IPS-18c (cell line): ENCODE data around the gene EPB41L5.
"Not testable (repeated sequence)": the region's sequence is repeated elsewhere in the genome, so short reads cannot be mapped to it uniquely, and the experiment has no call there.

Experiments used
- H3K4me3 ChIP-seq: 2 replicates; pipeline ENCODE4 v1.7.0; 2013; ENCODE audit warnings: low read depth, mild to moderate bottlenecking, low read length, moderate library complexity; ENCODE audit not compliant: insufficient read depth
- H3K9me3 ChIP-seq: one replicate; pipeline ENCODE4 v1.6.1; 2013; ENCODE audit warnings: mild to moderate bottlenecking, low read length, moderate library complexity; ENCODE audit not compliant: control insufficient read depth, insufficient read depth

EPB41L5 gene

DNA sequence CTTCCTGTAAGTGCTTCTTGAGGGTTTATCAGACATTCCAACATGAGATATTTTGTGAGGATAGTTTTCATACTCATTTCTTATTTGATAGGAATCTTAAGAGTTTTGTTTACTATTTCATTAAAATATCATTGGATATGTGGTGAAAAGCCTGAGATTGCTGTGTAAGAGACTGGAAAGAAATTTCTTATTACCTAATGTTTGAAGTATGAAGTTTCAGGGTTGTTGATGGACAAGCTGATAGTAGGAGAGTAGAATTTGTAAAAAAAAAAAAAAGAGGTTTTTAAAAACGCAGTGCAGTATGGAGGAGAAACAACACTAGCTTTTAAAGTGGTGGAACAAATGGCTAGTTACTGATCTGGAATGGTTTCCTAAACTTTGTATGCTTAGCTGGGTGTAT is 7.7 kb downstream of the EPB41L5 start:
- peaks cover 5% of the 10 kb centered on the region for H3K9me3 ChIP-seq
- H3K4me3 ChIP-seq: no peak overlapping the region

DNA sequence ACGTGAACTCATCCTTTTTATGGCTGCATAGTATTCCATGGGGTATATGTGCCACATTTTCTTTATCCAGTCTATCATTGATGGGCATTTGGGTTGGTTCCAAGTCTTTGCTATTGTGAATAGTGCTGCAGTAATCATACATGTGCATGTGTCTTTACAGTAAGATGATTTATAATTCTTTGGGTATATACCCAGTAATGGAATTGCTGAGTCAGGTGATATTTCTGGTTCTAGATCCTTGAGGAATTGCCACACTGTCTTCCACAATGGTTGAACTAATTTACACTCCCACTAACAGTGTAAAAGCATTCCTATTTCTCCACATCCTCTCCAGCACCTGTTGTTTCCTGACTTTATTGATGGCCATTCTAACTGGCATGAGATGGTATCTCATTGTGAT is 9.6 kb downstream of the EPB41L5 start:
- H3K4me3 ChIP-seq, H3K9me3 ChIP-seq: not testable (repeated sequence)

DNA sequence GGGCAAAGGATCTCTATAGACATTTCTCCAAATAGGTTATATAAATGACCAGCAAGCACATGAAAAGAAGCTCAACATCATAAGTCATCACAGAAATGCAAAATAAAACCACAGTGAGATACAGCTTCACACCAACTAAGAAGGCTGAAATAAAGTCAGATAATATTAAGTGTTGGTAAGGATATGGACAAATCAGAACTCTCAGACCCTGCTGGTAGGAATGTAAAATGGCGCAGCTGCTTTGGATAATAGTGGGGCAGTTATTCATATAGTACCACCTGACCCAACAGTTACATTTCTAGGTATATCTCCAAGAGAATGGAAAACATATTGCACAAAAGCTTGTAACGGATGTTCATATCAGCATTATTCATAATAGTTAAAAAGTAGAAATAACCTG is 14.0 kb downstream of the EPB41L5 start:
- Histone ChIP-seq H3K9me3 (peaks cover 5% of the 10 kb centered on the region), H3K4me3 (no peak overlapping the region)

DNA sequence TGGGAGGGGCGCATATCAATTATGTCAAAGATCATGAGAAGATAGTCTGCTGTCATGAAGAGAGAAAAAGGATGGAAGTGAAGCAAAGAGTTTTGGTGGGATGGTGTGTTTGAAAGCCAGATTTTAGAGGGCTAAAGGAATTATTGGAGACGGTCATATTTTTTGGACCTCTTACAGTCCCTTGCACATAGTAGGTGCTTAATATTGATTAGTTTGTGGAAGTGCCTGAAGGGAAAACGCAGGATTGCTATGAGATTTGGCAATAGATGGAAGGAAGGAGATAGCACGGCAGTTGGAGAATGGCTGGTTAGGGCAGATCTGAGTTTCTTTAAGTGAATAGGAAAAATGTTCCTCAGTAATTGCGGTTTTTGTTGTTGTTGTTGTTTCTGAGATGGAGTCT is 15.9 kb downstream of the EPB41L5 start:
- H3K4me3 ChIP-seq: no peak overlapping the region
- H3K9me3 ChIP-seq: peaks cover 2% of the 10 kb centered on the region

DNA sequence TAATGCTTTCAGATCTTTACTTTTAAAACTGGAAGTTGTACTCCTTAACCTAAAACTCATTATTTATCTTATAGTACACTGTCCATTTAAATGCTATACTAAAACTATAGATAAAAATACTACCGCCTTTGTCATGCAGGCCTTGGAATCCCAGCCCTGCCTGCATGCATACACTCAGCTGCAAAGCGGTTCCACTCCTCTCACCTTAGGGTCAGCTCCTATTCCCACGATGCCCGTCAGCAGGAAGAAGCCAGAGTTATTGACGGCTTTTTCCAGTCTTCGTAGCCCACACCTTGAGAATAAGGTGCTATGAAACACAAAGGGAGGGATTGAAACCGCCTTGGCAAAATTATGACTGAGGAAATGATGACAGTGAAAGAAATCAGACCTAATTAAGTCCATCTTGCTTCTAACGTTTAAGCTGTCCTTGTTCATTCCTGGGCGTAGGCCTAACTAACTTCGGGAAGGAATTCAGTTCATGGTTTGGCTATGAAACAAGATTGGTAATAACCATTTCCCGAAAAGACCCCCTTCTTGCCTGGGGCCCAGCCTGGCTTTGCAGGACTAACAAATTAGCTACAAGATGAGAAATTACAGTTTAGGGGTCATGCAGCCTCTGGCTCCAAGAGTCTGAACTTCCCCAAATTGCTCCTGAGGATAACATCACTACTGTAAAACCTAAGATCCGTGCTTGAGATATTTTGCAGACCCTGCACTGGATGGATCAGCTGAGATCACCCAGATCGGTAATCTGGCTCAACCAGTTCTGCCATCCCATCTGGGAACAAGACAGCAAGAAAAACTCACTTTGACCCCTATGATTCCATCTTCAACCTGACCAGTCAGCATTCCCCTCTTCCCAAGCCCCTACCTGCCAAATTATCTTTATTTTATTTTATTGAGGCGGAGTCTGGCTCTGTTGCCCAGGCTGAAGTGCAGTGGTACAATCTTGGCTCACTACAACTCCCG is 17.1 kb downstream of the EPB41L5 start:
- Histone ChIP-seq H3K9me3 (peaks cover 1% of the 10 kb centered on the region), H3K4me3 (no peak overlapping the region)

DNA sequence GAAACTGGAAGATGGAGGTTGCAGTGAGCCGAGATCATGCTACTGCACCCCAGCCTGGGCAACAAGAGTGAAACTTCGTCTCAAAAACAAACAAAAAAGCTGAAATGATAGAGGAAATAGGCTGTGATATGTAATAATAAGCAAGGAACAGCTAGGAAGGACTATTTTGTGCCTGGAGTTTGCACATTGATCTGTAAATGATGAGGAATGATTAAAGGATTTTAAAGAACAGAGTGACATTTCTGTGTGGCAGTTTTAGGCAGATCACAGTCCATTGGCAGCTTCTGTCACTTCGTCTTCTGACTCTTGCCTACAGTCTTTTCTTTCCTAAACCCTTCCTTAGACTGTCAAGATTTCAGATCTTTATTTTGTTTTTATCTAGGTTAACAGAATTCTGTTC is 19.4 kb downstream of the EPB41L5 start:
- Histone ChIP-seq H3K4me3 (no peak overlapping the region), H3K9me3 (no peaks in the 10 kb centered on the region)

DNA sequence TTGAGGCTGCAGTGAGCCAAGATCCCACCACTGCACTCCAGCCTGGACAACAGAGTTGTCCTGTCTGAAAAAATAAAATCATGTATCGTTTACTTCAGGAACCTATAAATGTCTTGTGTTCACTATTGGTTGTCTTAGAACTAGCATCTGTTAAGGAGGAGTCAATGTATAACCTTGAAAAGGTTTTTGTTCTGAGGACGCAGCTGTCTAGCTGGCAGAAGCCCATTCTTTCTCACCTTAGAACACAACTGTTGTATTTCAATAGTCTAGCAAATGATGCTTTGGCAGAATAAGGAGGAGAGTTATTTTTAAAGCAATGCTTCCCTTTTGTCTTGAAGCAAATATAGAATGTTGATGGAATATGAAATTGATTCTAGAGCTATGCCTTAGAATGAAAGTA is 21.1 kb downstream of the EPB41L5 start:
- Histone ChIP-seq H3K4me3 (no peak overlapping the region), H3K9me3 (no peaks in the 10 kb centered on the region)

DNA sequence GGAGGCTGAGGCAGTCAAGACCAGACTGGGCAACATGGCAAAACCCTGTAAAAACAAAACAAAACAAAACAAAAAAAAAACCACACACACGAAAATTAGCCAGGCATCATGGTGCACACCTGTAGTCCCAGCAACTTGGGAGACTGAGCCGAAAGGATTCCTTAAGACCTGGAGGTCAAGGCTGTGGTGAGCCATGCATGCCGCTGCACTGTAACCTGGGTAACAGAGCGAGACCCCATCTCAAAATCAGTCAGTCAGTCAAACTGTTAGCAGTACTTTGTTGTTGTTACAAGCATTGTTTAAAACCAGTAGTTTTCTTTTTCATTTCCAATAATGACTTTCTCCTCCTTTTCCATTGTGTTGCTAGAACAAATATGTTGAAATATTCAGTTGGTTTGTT is 21.7 kb downstream of the EPB41L5 start:
- H3K9me3 ChIP-seq: no peaks in the 10 kb centered on the region
- no peak overlapping the region for H3K4me3 ChIP-seq

DNA sequence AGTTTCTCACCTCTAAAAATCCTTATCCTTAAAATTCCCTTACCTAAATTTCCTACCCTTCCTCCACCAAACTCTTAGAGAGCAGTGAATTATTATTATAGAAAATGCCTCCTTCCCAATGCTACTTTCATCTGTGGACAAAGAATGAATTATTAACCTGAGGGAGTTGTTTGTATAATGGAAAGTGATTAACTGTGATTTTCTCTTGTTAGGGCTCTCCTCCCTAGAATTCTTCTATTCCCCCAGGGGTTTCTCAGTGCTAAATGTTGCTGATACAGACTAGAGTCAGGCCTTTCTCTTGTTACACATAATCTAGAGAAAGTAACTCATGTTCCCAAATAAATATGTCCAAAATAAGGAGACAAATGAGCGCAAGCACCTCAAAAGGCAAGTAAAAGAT is 23.3 kb downstream of the EPB41L5 start:
- Histone ChIP-seq H3K4me3 (no peak overlapping the region), H3K9me3 (no peaks in the 10 kb centered on the region)

DNA sequence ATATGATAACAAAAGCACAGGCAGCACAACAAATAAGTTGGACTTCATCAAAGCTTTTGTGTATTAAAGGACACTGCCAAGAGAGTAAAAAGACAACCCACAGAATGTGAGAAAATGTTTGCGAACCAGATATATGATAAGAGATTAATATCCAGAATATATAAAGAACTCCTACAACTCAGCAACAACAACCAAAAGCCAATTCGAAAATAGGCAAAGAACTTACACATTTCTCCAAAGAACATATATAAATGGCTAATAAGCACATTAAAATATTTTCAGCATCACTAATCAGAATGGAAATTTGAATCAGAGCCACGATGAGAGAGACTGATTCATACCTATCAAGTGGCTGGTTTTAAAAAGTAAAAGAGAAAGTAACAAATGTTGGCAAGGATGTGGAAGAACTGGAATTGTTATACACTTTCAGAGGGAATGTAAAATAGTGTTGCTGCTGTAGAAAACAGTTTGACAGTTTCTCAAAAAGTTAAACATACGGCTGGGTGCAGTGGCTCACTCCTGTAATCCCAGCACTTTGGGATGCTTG is 25.2 kb downstream of the EPB41L5 start:
- no peak overlapping the region for H3K4me3 ChIP-seq
- H3K9me3 ChIP-seq: no peaks in the 10 kb centered on the region

DNA sequence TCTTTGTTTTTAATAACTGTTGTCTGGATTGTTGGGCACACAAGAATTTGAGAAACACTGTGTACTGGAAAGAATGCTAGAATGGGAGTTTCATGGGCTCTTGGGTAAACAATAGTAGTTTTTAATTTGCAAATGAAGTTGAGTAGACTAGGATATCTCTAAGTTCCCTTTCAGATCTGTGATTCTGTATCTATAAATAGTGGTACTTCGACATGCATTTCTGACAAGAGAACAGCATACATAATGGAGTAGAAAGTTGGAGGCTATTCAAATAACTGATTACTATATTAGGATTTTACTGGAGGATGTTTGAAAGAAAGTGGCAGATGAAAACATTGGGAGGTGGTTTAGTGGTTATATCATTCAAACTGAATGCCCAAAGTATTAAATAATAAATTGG is 29.5 kb downstream of the EPB41L5 start:
- Histone ChIP-seq H3K4me3 (no peak overlapping the region), H3K9me3 (peaks cover 3% of the 10 kb centered on the region)

DNA sequence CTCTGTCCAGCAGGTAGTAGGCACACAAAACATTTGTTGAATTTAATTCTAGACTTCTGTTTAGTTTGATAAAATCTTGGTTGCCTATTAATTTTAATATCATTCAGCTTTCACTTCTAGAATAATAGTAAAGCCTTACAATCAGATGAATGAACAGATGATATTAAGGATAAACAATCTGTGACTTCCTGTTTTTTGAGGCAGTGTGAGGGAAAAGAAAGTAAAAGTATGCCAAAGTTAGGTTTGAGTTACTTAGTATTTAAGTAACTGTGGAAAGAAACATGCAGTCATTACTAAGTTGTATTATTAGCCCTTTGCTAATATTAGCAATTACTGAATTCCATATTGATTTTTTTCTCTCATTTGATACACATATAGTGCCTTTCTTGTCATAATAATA is 31.5 kb downstream of the EPB41L5 start:
- H3K4me3 ChIP-seq: no peak overlapping the region
- H3K9me3 ChIP-seq: peaks cover 3% of the 10 kb centered on the region

DNA sequence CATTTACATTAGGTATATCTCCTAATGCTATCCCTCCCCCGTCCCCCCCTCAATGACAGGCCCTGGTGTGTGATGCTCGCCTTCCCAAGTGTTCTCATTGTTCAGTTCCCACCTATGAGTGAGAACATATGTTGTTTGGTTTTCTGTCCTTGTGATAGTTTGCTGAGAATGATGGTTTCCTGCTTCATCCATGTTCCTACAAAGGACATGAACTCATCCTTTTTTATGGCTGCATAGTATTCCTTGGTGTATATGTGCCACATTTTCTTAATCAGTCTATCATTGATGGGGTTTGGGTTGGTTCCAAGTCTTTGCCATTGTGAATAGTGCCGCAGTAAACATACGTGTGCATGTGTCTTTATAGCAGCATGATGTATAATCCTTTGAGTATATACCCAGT is 32.9 kb downstream of the EPB41L5 start:
- H3K4me3 ChIP-seq, H3K9me3 ChIP-seq: not testable (repeated sequence)

DNA sequence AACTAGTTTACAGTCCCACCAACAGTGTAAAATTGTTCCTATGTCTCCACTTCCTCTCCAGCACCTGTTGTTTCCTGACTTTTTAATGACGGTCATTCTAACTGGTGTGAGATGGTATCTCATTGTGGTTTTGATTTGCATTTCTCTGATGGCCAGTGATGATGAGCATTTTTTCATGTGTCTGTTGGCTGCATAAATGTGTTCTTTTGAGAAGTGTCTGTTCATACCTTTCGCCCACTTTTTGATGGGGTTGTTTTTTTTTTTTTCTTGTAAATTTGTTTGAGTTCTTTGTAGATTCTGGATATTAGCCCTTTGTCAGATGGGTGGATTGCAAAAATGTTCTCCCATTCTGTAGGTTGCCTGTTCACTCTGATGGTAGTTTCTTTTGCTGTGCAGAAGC is 33.4 kb downstream of the EPB41L5 start:
- not testable (repeated sequence) for H3K4me3 ChIP-seq, H3K9me3 ChIP-seq

DNA sequence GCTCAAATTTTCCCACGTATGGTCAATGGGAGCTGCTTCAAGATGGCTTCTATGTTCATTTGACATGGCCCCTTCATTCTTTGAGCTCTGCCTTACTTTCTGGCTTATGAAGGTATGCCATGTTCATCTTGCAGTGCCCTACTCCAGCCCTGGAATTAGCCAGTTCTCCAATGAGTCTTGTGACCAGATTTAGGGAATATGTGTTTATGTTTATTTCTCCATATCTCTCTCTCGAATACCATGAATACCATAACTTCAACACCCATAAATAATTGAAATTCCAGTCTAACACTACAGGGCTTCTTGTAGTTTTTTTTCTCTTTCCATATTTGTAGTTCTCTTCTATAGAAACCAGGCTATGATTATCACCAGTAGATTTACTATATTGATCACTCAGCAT is 39.7 kb downstream of the EPB41L5 start:
- H3K9me3 ChIP-seq: peaks cover 9% of the 10 kb centered on the region
- no peak overlapping the region for H3K4me3 ChIP-seq

DNA sequence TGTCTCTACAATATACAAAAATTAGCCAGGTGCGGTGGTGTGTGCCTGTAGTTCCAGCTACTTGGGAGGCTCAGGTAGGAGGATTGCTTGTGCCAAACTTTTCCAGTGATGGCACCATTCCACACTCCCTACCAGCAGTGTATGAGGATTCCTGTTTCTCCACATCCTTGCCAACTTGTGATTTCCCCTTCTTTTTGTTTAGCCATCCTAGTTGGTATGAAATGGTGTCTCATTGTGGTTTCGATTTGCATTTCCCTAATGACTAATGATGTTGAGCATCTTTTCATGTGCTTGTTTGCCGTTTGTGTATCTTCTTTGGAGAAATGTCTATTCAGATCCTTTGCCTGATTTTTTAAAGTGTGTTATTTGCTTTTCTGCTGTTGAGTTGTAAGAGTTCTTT is 41.0 kb downstream of the EPB41L5 start:
- Histone ChIP-seq H3K4me3 (no peak overlapping the region), H3K9me3 (peaks cover 9% of the 10 kb centered on the region)

DNA sequence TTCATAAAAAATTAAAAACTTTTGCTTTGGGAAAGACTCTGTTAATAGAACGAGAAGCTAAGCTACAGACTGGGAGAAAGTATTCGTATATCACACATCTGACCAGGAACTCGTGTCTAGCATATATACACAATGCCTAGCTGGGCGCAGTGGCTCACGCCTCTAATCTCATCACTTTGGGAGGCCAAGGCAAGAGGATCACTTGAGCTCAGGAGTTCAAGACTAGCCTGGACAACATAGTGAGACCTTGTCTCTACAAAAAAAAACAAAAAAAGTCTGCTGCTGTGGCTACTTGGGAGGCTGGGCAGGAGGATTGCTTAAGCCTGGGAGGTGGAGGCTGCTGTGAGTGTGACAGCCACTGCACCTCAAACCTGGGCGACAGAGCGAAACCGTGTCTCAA is 46.6 kb downstream of the EPB41L5 start:
- Histone ChIP-seq H3K9me3 (no peaks in the 10 kb centered on the region), H3K4me3 (no peak overlapping the region)

DNA sequence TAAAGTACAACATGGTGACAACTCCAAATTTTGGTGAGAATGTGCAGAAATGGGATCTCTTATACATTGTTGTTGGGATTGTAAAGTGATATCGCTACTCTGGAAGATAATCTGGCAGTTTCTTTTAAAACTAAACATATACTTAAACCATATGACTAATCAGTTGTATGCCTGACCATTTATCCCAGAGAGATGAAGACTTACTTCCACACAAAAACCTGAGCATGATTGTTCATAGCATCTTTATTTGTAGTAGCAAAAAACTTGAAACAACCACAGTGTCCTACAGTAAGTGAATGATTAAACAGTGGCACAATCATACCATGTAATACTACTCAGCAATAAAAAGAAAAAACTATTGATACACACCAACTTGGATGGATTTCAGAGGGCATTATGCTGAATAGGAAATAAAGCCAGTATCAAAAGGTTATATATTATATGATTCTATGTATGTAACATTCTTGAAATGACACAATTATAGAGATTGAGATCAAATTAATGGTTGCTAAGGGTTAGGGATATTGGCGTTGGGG is 47.3 kb downstream of the EPB41L5 start:
- Histone ChIP-seq H3K4me3 (no peak overlapping the region), H3K9me3 (no peaks in the 10 kb centered on the region)
